Neutrophil (primary cell): ENCODE results near the gene MRTFB.

ENCODE experiments used
- H3K27ac ChIP-seq: fragments of 200-600 bp; sonication (generic); 2 replicates; pipeline ENCODE4 v1.5.1; 2016; ENCODE audit warnings: mild to moderate bottlenecking, moderate library complexity
- H3K27me3 ChIP-seq: fragments of 200-600 bp; sonication (generic); 2 replicates; pipeline ENCODE4 v1.6.0; 2016; ENCODE audit warnings: mild to moderate bottlenecking
- H3K36me3 ChIP-seq: fragments of 200-600 bp; sonication (generic); 2 replicates; pipeline ENCODE4 v1.5.1; 2017
- H3K4me1 ChIP-seq, 2 experiments: fragments of 200-600 bp in 1 of 2; sonication (generic) in 1 of 2; 1 replicate in 1 of 2; 2 replicates in 1 of 2; pipeline versions ENCODE4 v1.5.1 to v1.6.1; 2013 to 2016; ENCODE audit warnings: low read depth in 1 of 2, low read length in 1 of 2, mild to moderate bottlenecking in 1 of 2, moderate library complexity in 1 of 2; ENCODE audit not compliant: control insufficient read depth in 1 of 2, insufficient read depth in 1 of 2
- H3K4me3 ChIP-seq, 2 experiments: fragments of 200-600 bp in 1 of 2; sonication (generic) in 1 of 2; 1 replicate in 1 of 2; 2 replicates in 1 of 2; pipeline ENCODE4 v1.5.1; 2013 to 2016; ENCODE audit warnings: low read depth in 1 of 2, low read length in 1 of 2, mild to moderate bottlenecking in 1 of 2, moderate library complexity in 1 of 2
- H3K9me3 ChIP-seq: fragments of 200-600 bp; sonication (generic); 2 replicates; pipeline ENCODE4 v1.5.1; 2016
- TF ChIP-seq, protein P1 (sequence below): fragments of 200-600 bp; sonication (generic); IDR thresholded peaks from 2 replicates; pipeline ENCODE4 v1.5.1; 2016; ENCODE audit warnings: antibody characterized with exemption

Gene MRTFB

DNA sequence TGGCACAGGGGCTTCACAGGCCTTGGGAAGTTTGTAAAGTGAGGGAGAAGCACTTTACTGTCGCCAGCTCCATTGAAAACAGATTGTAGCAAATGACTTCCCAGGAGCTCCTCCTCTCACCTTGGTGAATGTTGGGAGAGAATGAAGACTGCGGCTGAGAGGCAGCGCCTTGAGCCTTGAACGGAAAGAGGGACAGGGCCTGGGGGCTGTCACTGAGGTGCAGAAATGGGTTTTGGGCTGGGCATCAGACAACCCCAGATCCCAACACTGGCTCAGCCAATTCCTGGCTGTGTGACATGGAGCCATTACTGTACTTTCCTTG, 603 bp upstream of the MRTFB start:
- TF ChIP-seq, protein P1, sequence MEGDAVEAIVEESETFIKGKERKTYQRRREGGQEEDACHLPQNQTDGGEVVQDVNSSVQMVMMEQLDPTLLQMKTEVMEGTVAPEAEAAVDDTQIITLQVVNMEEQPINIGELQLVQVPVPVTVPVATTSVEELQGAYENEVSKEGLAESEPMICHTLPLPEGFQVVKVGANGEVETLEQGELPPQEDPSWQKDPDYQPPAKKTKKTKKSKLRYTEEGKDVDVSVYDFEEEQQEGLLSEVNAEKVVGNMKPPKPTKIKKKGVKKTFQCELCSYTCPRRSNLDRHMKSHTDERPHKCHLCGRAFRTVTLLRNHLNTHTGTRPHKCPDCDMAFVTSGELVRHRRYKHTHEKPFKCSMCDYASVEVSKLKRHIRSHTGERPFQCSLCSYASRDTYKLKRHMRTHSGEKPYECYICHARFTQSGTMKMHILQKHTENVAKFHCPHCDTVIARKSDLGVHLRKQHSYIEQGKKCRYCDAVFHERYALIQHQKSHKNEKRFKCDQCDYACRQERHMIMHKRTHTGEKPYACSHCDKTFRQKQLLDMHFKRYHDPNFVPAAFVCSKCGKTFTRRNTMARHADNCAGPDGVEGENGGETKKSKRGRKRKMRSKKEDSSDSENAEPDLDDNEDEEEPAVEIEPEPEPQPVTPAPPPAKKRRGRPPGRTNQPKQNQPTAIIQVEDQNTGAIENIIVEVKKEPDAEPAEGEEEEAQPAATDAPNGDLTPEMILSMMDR: no peak
- peak overlapping the region; percentile 54 to 65 for H3K4me3 ChIP-seq
- peaks cover 8 to 12% of the 10 kb centered on the region in 2 experiments for H3K4me1 ChIP-seq
- no peaks in the 10 kb centered on the region for H3K36me3 ChIP-seq
- H3K27me3 ChIP-seq: peaks cover 48% of the 10 kb centered on the region
- H3K9me3 ChIP-seq: no peaks in the 10 kb centered on the region
- H3K27ac ChIP-seq: no peak overlapping the region

DNA sequence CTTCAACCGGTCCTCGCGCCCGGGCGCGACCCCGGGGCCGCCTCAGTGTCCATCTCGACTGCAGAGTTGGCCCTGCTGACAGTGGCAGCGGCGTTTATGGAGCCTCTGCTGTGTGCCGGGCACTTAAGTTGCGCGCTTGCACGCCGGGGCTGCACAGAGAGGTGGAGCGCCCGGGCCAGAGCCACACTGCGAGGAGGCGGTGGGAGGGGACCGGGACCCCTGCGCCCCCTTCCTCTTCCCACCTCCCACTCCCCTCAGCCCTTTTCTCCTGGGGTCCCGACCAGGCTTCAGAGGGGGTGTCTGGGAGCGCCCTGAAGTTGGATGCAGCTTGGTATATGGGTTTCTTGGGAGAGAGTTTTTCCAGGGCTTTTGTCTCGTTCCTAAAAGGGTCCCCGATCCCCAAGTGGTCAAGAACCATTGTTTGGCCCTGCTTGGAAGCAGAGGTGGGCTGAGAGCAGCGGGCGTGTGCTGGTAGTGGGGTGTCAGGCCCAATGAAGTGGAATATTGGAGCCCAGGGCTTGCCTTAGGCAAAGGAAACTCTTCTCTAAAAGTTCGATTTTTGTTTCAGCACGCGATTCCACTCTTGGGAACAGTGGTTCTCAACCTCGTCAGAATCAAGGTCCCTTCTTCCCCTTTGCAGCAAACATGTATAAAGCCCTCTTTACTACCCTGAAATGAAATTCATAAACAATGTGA, 605 bp downstream of the MRTFB start:
- no peaks in the 10 kb centered on the region for H3K9me3 ChIP-seq
- H3K4me1 ChIP-seq: peaks cover 8 to 12% of the 10 kb centered on the region in 2 experiments
- peak overlapping the region; percentile 54 to 65 for H3K4me3 ChIP-seq
- H3K27ac ChIP-seq: no peak overlapping the region
- peaks cover 48% of the 10 kb centered on the region for H3K27me3 ChIP-seq
- H3K36me3 ChIP-seq: no peaks in the 10 kb centered on the region
- TF ChIP-seq, protein P1: no peak

DNA sequence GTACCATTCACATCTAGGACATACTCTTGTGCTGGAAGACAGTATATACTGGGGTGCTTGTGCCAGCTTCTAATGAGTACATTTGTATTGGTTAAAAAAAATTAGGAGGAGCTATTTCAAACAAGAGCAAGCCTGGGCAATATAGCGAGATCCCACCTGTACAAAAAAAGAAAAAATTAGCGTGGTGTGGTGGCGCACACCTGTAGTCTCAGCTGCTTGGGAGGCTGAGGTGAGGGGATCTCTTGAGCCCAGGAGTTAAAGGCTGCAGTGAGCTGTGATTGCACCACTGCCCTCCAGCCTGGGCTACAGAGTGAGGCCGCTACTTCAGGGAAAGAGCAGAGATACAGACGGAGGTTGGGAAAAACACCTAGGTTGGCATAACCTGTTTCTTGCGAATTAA, 1.2 kb downstream of the MRTFB start:
- Histone ChIP-seq H3K36me3 (no peaks in the 10 kb centered on the region), H3K4me1 (peaks cover 8 to 12% of the 10 kb centered on the region in 2 experiments), H3K9me3 (no peaks in the 10 kb centered on the region), H3K4me3 (no peak overlapping the region), H3K27me3 (peaks cover 48% of the 10 kb centered on the region), H3K27ac (no peak overlapping the region)
- TF ChIP-seq, protein P1: no peak

DNA sequence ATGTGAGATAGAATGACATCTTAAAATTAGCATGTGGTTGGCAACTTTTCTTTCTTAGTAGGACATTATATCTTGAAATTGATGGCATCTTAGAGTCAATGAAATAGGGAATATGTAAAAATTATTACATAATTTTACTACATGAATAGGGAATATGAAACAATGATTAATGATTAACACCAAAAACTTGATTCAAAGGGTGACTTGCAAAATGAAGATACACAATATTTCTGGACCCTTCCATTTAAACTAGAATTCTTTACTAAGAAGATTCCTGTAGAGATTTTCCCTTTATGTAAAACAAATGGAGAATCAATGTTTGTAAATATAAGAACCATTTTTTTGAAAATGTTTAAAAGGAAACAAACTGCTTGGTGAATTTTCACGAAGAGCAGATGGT, 3.4 kb downstream of the MRTFB start:
- Histone ChIP-seq H3K9me3 (no peaks in the 10 kb centered on the region), H3K4me1 (peaks cover 8 to 12% of the 10 kb centered on the region in 2 experiments), H3K27ac (no peak overlapping the region), H3K36me3 (no peaks in the 10 kb centered on the region), H3K4me3 (no peak overlapping the region), H3K27me3 (peaks cover 41% of the 10 kb centered on the region)
- TF ChIP-seq, protein P1: no peak

DNA sequence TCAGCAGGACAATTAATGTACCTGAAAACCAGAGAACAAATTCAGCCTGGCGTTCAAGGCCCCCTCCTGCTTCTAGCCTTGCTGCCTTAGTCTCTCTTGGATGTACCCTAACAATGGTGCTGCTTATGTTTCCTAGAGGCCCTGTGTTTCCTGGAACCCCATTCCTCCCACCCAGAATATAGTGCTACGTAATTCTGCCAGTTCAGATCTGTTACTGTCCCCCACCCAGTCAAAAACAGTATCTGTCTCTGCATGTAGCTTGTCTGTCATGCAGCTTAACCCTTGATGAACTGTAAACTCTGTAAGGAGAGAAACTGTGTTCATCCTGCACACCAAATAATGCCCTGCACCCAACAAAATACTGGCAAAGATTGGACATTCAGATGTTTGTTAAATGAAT, 6.8 kb downstream of the MRTFB start:
- no peaks in the 10 kb centered on the region for H3K9me3 ChIP-seq
- TF ChIP-seq, protein P1: no peak

More for the DNA sequence above, 6.8 kb downstream of the MRTFB start:
- Histone ChIP-seq H3K36me3 (no peaks in the 10 kb centered on the region), H3K4me1 (no peaks in the 10 kb centered on the region), H3K27ac (no peak overlapping the region), H3K27me3 (peaks cover 9% of the 10 kb centered on the region), H3K4me3 (no peak overlapping the region)
